ENCODE results near the gene RUNX1.
"Not testable (repeated sequence)": the region's sequence is repeated elsewhere in the genome, so short reads cannot be mapped to it uniquely, and the experiment has no call there.

Gene RUNX1

DNA sequence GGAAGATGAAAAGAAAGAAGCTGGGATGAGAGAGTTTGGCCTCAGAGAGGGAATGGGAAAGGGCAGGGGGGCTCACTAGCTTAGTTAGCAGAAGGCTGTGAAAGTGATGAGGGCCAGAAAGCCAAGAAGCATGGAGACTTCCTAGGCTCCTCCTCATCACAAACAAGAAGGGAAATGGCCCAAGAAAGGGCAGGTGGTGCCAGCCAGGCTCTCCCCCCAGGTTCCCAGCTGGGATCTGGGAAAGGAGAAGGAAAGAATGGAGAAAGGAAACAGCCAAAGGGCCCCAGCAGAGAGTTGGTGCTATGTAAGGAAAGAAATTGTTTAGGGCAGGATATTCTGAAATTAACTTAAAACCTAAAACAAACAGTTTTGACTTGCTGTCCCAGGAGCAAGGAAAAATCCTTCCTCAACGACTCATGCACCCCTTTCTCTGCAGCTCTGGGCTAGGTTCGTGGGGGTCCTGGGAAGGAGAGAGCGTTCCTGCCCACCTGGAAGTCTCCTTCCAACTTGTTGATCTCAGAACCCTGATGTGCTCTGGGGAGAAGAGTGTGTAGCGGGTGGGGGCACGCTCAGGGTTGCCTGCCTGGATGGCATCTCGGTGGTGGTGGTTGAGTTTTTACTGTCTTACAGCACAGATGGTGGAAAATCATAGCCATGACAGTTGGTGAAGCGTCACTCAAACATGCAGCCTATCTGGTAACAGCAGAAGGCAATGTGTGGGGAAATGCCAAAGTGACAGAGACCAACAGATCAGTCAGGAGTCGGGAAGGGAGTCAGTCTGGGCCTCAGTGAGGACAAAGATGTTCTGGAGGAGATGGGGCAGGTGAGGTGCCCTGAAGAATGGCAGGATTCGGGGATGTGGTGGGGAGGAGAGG is 233.0 kb downstream of the RUNX1 start:
- no peak for DNase-seq

DNA sequence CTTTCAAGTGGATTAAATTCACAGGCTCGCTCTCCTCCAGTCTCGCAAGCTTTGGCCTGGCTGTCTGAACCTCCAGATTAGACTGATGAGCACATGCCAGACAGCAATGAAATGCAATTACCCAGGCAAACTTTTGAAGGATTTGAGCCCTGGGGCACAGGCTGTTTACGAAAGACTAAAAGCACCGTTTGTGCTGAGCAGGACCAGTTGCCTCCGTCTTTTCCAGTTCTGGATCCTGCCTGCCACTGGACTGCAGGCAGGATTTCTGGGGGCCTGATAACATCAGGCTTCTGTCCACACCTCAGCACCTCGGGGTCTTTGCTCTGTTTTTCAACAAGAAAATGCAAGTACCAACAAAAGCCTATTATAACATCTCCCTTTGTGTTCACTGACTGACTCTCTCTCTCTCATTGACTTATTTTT is 234.6 kb downstream of the RUNX1 start:
- no peak for DNase-seq

DNA sequence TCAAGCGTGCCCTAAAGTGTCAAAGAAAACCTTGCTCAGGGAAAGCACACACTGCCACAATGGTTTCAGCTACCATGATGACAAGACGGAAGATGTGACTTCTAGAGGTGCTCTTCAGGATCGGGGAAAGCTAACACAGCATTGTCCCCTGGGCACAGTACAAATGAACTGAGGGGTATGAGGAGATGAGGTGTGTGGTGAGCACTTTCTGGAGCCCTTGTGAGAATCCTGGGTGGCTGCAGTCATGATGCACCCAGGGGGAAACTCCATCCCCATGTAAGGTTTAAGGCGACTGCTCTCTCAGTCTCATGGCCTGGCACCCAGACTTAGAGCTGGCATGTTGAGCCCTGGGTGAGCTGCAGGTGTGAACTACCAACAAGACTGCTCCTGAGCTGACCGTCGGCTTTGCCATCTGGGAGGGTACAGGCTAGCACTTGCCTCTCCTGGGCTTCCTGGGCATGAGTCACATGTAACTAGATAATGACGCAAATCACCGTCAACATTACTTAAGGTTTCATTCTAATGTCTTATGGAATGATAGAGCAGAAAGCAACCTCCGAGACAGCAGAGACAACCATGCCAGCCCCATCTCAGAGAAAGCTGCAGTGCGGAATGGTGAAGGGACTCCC is 235.7 kb downstream of the RUNX1 start:
- no peak for DNase-seq

DNA sequence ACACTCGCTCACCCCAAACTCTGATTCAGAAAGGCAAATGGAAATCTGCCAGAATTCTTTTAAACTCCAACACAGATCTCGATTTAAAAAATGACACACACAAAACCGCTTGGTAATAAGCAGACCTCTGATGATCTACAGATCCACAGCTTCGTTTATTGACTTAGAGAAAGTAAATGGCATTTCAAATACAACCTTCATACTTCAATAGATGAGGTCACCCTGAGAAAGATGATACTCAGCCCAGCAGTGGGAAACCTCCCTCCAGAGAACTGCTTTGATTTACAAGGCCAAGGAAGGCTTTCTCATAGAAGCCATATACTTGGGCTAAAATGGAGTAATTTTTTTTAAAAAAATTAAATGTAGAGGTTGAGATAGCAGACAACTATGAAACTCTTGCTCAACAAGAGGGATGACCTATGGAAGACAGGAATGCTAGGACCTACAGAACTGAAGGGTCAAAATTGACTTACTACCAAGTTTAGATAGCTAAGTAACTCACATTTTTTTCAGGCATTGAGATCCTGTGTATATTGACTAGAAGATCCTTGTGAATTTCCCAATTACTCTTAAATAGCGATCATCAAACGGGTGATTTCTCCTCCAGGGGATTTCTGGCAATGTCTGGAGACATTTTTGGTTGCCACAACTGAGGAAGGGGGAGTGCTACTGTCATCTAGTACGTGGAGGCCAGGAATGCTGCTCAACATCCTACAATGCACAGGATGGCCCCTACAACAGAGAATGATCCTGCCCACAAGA is 236.4 kb downstream of the RUNX1 start:
- no peak for DNase-seq

DNA sequence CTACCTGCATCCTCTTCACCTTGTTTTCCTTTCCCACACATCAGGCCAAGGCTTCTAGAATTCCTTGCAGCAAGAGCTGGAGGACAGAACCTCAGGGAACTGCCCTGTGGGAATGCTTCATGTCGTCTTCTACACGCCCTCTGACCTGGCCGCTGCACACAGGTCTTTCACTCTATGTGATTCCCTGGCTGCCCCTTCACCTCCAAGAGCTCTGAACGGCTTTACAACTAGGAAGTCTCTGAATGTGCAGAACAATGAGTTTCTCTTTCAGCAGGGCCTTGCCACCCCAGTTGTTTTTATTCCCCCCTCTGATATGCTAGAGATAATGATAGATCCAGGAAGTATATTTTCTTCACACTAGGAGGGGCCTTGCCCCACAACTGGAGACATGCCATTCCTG is 237.7 kb downstream of the RUNX1 start:
- DNase-seq = no peak

- no peak for DNase-seq
These were observed 238.3 kb downstream of the RUNX1 start for GRCh38 chr21:34810786-34811185.

DNA sequence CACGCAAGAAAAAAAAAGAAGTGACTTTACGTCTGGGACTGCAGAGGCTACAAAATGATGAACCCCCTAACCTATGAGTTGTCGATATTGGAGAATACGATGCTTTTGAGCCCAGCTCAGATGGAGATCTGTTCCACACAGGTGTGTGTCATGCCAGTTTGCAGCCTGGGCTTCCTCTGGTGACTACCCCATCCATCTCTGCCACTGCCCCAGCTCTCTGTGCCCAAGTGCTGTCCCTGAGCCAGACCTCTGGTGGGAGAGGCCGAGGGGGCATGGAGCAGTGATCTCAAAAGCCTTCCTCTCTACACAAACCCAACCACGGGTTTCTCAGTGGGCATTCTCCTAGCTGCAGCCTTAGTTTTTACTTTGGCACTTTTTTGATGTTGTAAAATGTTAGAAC is 239.3 kb downstream of the RUNX1 start:
- DNase-seq = no peak

- DNase-seq = no peak
These were observed 240.4 kb downstream of the RUNX1 start for GRCh38 chr21:34808569-34809204.

- no peak for DNase-seq
These were observed 241.1 kb downstream of the RUNX1 start for GRCh38 chr21:34807881-34808568.

- DNase-seq = no peak
These were observed 241.8 kb downstream of the RUNX1 start for GRCh38 chr21:34807146-34807880.

DNA sequence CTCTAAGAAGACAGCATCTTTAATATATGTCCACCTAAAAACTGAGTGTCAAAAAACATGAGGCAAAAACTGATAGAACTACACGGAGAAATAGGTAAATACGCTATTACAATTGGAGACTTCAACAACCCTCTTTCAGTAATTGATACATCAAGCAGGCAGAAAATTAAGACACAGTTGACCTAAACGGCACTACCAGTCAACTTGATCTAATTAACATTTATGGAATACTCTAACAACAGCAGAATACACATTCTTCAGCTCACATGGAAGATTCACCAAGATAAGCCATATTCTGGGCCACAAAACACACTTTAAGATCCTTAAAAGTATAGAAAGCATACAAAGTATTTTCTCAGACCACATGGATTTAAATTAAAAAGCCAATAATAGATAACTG is 242.7 kb downstream of the RUNX1 start:
- no peak for DNase-seq

DNA sequence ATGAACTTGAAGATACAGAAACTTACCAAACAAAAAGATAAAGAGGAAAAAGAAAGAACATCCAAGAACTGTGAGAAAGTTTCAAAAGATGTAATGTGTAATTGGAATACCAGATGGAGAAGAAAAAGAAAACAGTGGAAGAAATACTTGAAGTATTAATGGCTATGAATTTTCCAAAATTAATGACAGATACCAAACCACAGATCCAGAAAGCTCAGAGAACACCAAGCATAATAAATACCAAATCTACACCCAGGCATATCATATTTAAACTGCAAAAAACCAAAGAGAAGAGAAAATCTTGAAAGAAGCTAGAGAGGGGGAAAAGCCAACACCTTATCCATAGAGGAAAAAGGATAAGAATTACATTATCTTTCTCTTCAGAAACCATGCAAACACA is 243.9 kb downstream of the RUNX1 start:
- DNase-seq = no peak

DNA sequence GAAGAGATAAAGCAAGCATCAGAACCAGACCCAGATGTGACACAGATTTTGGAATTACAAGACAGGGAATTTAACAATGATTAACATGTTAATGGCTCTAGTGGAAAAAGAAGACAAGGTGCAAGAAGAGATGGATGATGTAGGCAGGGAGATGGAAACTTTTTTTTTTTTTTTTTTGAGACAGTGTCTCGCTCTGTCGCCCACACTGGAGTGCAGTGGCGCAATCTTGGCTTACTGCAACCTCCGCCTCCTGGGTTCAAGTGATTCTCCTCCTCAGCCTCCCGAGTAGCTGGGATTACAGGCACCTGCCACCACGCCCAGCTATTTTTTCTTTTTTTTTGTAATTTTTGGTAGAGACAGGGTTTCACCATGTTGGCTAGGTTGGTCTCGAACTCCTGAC is 244.5 kb downstream of the RUNX1 start:
- DNase-seq = not testable (repeated sequence)

DNA sequence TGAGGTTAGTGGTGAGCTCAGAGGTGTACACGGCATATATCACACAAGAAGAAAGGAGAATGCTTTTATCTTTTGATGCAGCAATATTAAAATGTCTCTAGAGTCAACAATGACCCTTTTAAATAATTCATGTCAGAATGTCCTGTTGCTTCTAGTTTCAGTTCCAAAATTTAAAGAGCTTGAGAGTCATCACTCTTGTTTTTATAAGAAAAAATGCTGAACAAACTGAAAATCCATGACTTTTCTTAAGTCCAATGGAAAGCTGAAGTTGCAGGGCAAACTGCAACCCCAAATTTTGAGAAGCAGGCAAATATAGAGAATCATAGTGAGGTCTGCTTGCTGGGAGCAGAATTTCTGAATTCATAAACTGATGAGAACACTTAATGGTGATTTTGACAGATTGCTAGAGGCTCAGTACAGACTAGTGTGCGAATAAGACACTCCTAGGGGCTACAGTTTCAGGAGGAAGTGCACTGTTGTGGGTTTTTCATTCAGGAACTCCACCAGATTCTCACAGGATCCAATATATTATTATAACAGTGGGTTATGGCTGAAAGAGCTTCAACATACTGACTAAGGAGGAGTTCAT is 245.2 kb downstream of the RUNX1 start:
- no peak for DNase-seq

DNA sequence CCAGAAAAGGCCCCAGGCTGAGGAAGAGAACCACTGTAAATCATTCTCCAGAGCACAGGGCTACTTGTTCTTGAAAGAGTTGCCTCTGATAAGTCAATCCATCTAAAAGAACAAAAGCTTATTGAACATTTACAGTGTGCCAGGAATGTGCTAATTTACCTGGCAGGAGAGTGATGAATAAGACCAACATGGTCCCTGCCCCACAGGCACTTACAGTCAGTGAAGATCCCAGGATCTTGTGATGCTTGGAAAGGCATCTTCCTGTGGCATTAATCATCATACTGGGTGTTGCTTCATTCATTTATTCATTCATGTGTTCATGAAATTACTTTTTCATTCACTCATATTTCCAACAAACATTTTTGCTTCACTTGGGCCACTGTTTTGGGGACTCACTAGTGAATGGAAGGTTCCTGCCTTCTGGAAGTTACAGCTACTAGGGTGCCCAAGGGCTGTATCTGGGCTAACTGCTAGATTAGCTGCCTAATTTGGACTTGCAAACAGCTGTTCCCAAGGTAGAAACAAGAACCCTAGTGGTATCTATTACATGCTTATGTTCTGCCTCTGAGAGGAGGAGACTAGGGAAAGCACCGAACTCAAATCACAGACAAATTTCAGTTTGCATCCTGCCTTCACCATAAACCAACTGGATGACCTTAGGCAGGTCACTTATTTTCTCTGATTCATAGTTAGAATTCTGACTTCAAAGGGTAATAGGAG is 246.8 kb downstream of the RUNX1 start:
- no peak for DNase-seq

- DNase-seq = no peak
These were observed 247.5 kb downstream of the RUNX1 start for GRCh38 chr21:34801519-34802132.

GRCh38 chr21:34800797-34801518 is 248.1 kb downstream of the RUNX1 start:
- no peak for DNase-seq

GRCh38 chr21:34799092-34799491 is 250.0 kb downstream of the RUNX1 start:
- DNase-seq = no peak

- DNase-seq = no peak
These were observed 251.1 kb downstream of the RUNX1 start for GRCh38 chr21:34797921-34798535.

Data from DMS79 (cell line).